ENCODE results near the gene P4HA1.
"Not testable (repeated sequence)": the region's sequence is repeated elsewhere in the genome, so short reads cannot be mapped to it uniquely, and the experiment has no call there.

P4HA1 gene

GRCh38 chr10:73096449-73097304, at the start of gene P4HA1:
TSS of gene P4HA1 (minus strand) at chr10:73096866. CDS start at chr10:73074883, 21,983 bp downstream.
- peak; percentile 99 for DNase-seq (ENCODE audit: low read depth)

- DNase-seq (ENCODE audit: low read depth): no peak
Measured at GRCh38 chr10:73141603-73142002, 44.9 kb upstream of the P4HA1 start.

- no peak for DNase-seq (ENCODE audit: low read depth)
Measured at GRCh38 chr10:73139251-73139650, 42.6 kb upstream of the P4HA1 start.

- no peak for DNase-seq (ENCODE audit: low read depth)
Measured at GRCh38 chr10:73136627-73137026, 40.0 kb upstream of the P4HA1 start.

GRCh38 chr10:73134727-73135126, 38.1 kb upstream of the P4HA1 start:
- DNase-seq (ENCODE audit: low read depth): no peak

- DNase-seq (ENCODE audit: low read depth): no peak
Measured at GRCh38 chr10:73131913-73132686, 35.4 kb upstream of the P4HA1 start.

GRCh38 chr10:73131301-73131700, 34.6 kb upstream of the P4HA1 start:
- DNase-seq (ENCODE audit: low read depth): no peak

- DNase-seq (ENCODE audit: low read depth): no peak
Measured at GRCh38 chr10:73126343-73126742, 29.7 kb upstream of the P4HA1 start.

- no peak for DNase-seq (ENCODE audit: low read depth)
Measured at GRCh38 chr10:73119952-73120351, 23.3 kb upstream of the P4HA1 start.

- DNase-seq (ENCODE audit: low read depth): no peak
Measured at GRCh38 chr10:73119457-73119856, 22.8 kb upstream of the P4HA1 start.

GRCh38 chr10:73117976-73118743, 21.5 kb upstream of the P4HA1 start:
- no peak for DNase-seq (ENCODE audit: low read depth)

GRCh38 chr10:73116017-73116416, 19.4 kb upstream of the P4HA1 start:
- no peak for DNase-seq (ENCODE audit: low read depth)

GRCh38 chr10:73113551-73113950, 16.9 kb upstream of the P4HA1 start:
- DNase-seq (ENCODE audit: low read depth): no peak

- not testable (repeated sequence) for DNase-seq (ENCODE audit: low read depth)
Measured at GRCh38 chr10:73112032-73112431, 15.4 kb upstream of the P4HA1 start.

GRCh38 chr10:73110345-73110849, 13.7 kb upstream of the P4HA1 start, which contains the start of gene NUDT13:
TSS of gene NUDT13 (plus strand) at chr10:73110455. CDS start at chr10:73114366, 3,911 bp downstream.
- DNase-seq (ENCODE audit: low read depth): no peak

- DNase-seq (ENCODE audit: low read depth): not testable (repeated sequence)
Measured at GRCh38 chr10:73109248-73109652, 12.6 kb upstream of the P4HA1 start.

- DNase-seq (ENCODE audit: low read depth): no peak
Measured at GRCh38 chr10:73106301-73106700, 9.6 kb upstream of the P4HA1 start.

GRCh38 chr10:73099141-73099540, 2.5 kb upstream of the P4HA1 start:
- no peak for DNase-seq (ENCODE audit: low read depth)

GRCh38 chr10:73097305-73097670, 622 bp upstream of the P4HA1 start:
- DNase-seq (ENCODE audit: low read depth): no peak

- peak; percentile 50 for DNase-seq (ENCODE audit: low read depth)
Measured at GRCh38 chr10:73096041-73096448, 621 bp downstream of the P4HA1 start.

- DNase-seq (ENCODE audit: low read depth): peak; percentile 10
Measured at GRCh38 chr10:73095481-73096021, 1.1 kb downstream of the P4HA1 start.

- DNase-seq (ENCODE audit: low read depth): no peak
Measured at GRCh38 chr10:73094986-73095480, 1.6 kb downstream of the P4HA1 start.

Data from stimulated activated CD8-positive, alpha-beta memory T cell treated with anti-CD3 and anti-CD28 coated beads, Interleukin-12 subunit alpha, Interleukin-12 subunit beta, amount 100 ng/mL, for 4 hours (primary cell).